A549 treated with CpdA at 1 μM for 4 hours (cell line): ENCODE measurements around the gene PLEKHG4B. TPM values are rescaled to one million over a fixed set of nuclear protein-coding genes. Genes with fewer than 3 reads are reported as not detected.

ENCODE experiments used
- total RNA-seq: library from RNA; stranded (reverse); fragments of 200-300 nt; extraction: Qiagen RNA extraction; gene quantifications from 5 replicates; pipeline ENCODE4 v1.2.3, GENCODE V29; 2022; ENCODE audit warnings: low read depth

PLEKHG4B gene, protein sequence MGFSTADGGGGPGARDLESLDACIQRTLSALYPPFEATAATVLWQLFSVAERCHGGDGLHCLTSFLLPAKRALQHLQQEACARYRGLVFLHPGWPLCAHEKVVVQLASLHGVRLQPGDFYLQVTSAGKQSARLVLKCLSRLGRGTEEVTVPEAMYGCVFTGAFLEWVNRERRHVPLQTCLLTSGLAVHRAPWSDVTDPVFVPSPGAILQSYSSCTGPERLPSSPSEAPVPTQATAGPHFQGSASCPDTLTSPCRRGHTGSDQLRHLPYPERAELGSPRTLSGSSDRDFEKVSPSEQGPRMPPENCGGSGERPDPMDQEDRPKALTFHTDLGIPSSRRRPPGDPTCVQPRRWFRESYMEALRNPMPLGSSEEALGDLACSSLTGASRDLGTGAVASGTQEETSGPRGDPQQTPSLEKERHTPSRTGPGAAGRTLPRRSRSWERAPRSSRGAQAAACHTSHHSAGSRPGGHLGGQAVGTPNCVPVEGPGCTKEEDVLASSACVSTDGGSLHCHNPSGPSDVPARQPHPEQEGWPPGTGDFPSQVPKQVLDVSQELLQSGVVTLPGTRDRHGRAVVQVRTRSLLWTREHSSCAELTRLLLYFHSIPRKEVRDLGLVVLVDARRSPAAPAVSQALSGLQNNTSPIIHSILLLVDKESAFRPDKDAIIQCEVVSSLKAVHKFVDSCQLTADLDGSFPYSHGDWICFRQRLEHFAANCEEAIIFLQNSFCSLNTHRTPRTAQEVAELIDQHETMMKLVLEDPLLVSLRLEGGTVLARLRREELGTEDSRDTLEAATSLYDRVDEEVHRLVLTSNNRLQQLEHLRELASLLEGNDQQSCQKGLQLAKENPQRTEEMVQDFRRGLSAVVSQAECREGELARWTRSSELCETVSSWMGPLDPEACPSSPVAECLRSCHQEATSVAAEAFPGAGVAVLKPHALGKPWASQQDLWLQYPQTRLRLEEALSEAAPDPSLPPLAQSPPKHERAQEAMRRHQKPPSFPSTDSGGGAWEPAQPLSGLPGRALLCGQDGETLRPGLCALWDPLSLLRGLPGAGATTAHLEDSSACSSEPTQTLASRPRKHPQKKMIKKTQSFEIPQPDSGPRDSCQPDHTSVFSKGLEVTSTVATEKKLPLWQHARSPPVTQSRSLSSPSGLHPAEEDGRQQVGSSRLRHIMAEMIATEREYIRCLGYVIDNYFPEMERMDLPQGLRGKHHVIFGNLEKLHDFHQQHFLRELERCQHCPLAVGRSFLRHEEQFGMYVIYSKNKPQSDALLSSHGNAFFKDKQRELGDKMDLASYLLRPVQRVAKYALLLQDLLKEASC (N-terminal part only)
- 0.64 to 0.94 TPM (median 0.69 TPM) in 5 replicates for total RNA-seq

DNA sequence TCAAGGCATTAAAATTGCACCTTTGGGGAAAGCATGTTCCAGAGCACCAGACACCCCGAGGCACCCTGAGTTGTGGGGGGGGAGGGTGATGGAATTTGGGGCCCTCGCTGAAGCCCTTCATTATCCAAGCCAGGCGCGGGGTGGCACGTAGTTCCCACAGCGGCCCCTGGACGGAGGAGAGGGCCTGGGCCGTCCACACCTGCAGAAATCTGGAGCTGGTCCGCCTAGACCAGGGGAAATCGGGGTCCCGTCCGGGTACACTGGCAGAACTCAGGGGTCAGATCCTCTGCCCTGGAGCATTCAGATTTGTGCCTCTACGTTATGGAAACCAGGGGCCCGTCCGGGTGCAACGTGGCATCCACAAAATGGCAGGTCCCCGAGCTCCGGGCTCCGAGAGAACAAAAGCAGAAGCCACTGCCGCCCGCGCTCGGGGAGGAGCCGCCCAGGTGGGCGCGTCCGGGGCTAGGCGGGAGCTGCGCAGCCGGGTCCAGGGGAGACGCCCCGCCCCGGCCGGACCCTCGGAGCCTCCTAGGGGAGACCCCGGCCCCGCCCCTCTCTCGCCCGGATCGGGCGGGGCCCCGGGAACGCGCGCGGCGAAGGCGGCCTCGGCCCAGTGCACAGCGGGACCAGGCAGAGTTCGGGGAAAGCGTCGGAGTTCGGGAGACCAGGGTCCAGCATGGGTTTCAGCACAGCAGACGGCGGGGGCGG lies at the start of gene PLEKHG4B:
Gene PLEKHG4B, plus strand, starts transcription at position 613 of the 708 bp plus-strand sequence. Its CDS starts 64 bp downstream, at position 677.

GRCh38 chr5:191036-191948 lies 99.3 kb downstream of the PLEKHG4B start, which contains the start of gene LRRC14B:
Gene LRRC14B, plus strand, starts transcription at chr5:191495. Its CDS starts 44 bp downstream, at chr5:191539.

GRCh38 chr5:217494-218456 lies 125.8 kb downstream of the PLEKHG4B start, which contains the start of the genes CCDC127 and SDHA:
Gene CCDC127, minus strand, starts transcription at chr5:218153. Its CDS starts 1,304 bp downstream, at chr5:216849.
Gene SDHA, plus strand, starts transcription at chr5:218320. Its CDS starts 36 bp downstream, at chr5:218356.

Other genes starting within 250 kb of the PLEKHG4B start
- not detected in 5 replicates for gene LRRC14B, start 99.3 kb downstream of the PLEKHG4B start, total RNA-seq
- 6.1 to 6.6 TPM (median 6.5 TPM) in 5 replicates for gene CCDC127, start 126.0 kb downstream of the PLEKHG4B start, total RNA-seq
- 96.6 to 124 TPM (median 116 TPM) in 5 replicates for gene SDHA, start 126.2 kb downstream of the PLEKHG4B start, total RNA-seq
- 158 to 205 TPM (median 196 TPM) in 5 replicates for gene PDCD6, start 179.5 kb downstream of the PLEKHG4B start, total RNA-seq
- gene AHRR, start 229.5 kb downstream of the PLEKHG4B start, total RNA-seq = 2.9 to 3.5 TPM (median 3.3 TPM) in 5 replicates